Thyroid gland (tissue), 4 donors: ENCODE measurements around the gene NUDT16.

Source experiments
- POLR2A ChIP-seq, 2 donors: fragments of 450-650 bp; IDR thresholded peaks; one replicate each; pipeline ENCODE4 v1.6.1; 2017; ENCODE audit warnings: antibody characterized with exemption in 2 of 2, mild to moderate bottlenecking in 2 of 2, moderate library complexity in 1 of 2
- TF ChIP-seq, protein P1 (sequence below), 6 experiments: fragments of 200-600 bp in 3 of 6; fragments of 450-650 bp in 3 of 6; sonication (generic) in 3 of 6; IDR thresholded peaks; one replicate each; pipeline ENCODE4 v1.5.1; 2016 to 2019; ENCODE audit warnings: antibody characterized with exemption in 6 of 6, mild to moderate bottlenecking in 2 of 6, inconsistent platforms in 1 of 6, moderate library complexity in 1 of 6

GRCh38 chr3:131349454-131349853 lies 32.1 kb upstream of the NUDT16 start:
- no peak for TF ChIP-seq POLR2A (IDR thresholded peaks at IDR 0.05)
- TF ChIP-seq, protein P1, sequence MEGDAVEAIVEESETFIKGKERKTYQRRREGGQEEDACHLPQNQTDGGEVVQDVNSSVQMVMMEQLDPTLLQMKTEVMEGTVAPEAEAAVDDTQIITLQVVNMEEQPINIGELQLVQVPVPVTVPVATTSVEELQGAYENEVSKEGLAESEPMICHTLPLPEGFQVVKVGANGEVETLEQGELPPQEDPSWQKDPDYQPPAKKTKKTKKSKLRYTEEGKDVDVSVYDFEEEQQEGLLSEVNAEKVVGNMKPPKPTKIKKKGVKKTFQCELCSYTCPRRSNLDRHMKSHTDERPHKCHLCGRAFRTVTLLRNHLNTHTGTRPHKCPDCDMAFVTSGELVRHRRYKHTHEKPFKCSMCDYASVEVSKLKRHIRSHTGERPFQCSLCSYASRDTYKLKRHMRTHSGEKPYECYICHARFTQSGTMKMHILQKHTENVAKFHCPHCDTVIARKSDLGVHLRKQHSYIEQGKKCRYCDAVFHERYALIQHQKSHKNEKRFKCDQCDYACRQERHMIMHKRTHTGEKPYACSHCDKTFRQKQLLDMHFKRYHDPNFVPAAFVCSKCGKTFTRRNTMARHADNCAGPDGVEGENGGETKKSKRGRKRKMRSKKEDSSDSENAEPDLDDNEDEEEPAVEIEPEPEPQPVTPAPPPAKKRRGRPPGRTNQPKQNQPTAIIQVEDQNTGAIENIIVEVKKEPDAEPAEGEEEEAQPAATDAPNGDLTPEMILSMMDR (IDR thresholded peaks at IDR 0.05), result no peak
